Pancreas (tissue), 10 donors: ENCODE measurements around the gene MYT1. TPM values are rescaled to one million over a fixed set of nuclear protein-coding genes. Genes with fewer than 3 reads are reported as not detected.
A peak's percentile ranks its signal among the peaks of the same experiment; 100 is the strongest.

Experiments used
- ATAC-seq, 4 donors: fragments of 200-7000 bp; cut with Tn5 transposase; one replicate each; pipeline versions ENCODE4 v1.8.0 to v1.9.1; 2020; ENCODE audit warnings: mild to moderate bottlenecking in 4 of 4, moderate library complexity in 4 of 4
- DNase-seq, 6 donors: peaks; one replicate each; pipeline ENCODE4 v3.0.0-alpha.2; 2020
- FAIRE-seq: peaks from 2 replicates; lab custom pipeline; 2012; peaks lifted over from hg19 to GRCh38; lab: Jason Lieb, UNC
- H3K27ac ChIP-seq, 4 donors: fragments of 200-600 bp; sonication (generic); 1 replicate in 3 of 4; 2 replicates in 1 of 4; pipeline versions ENCODE4 v1.5.0 to v1.8.0; 2020
- H3K27me3 ChIP-seq, 4 donors: fragments of 200-600 bp; one replicate each; pipeline ENCODE4 v1.8.0; 2021
- H3K36me3 ChIP-seq, 3 donors: fragments of 200-600 bp; sonication (generic) in 1 of 3; one replicate each; pipeline versions ENCODE4 v1.5.0 to v1.8.0; 2020 to 2021
- H3K4me1 ChIP-seq, 3 donors: fragments of 200-600 bp; one replicate each; pipeline ENCODE4 v1.8.0; 2021
- H3K4me3 ChIP-seq, 4 donors: fragments of 200-600 bp; sonication (generic) in 2 of 4; one replicate each; pipeline versions ENCODE4 v1.5.0 to v1.8.0; 2020 to 2021
- H3K9me3 ChIP-seq, 4 donors: fragments of 200-600 bp; one replicate each; pipeline ENCODE4 v1.8.0; 2021
- CTCF ChIP-seq, 4 donors: fragments of 200-600 bp; sonication (generic) in 3 of 4; IDR thresholded peaks; one replicate each; pipeline versions ENCODE4 v1.5.0 to v1.8.0; 2021; ENCODE audit warnings: antibody characterized with exemption in 4 of 4
- WGBS, 2 donors: extraction: QIAGEN DNeasy Blood & Tissue Kit; methylation state at CpG; one replicate each; pipeline ENCODE4 v1.1.7; 2013; 5-methylcytosine and 5-hydroxymethylcytosine counted together
- intact Hi-C, 3 donors: fragments of 100-400 bp; cut with DNase I; formaldehyde crosslinking; loops; one replicate each; pipeline versions ENCODE4 v1.11.1 to v1.14.2; 2022
- polyA plus RNA-seq, 2 donors: library from polyadenylated mRNA; stranded (reverse); fragments of 200-250 nt; gene quantifications; one replicate each; pipeline ENCODE4 v1.2.3, GENCODE V29; 2013
- total RNA-seq, 6 donors: library from RNA; stranded (reverse); fragmentation: NEBNext Ultra II Directional in 4 of 6; extraction: Animal tissue kit (Norgen Biotek cat#: 25700) in 4 of 6; gene quantifications; one replicate each; pipeline versions ENCODE4 v1.2.1 to v1.2.4, GENCODE V29; 2021 to 2023
- donor health status: healthy with polysubstance abuse.
- donor health status: DM: no; HTN: no; CAD: no; lungs with moderate emphysema.
- donor health status: DM: no; HTN: no; CAD: no.
- donor health status: control.
- donor health status: control.
- donor health status: Bipolar disorder and iron deficiency.
- donor health status: DM: yes; HTN: yes; CAD: no.
- donor health status: DM: no; HTN: no; CAD: no.
- donor health status: DM: no; HTN: no; CAD: no.
- donor health status: DM: yes; HTN: yes; CAD: no.

Gene MYT1
- total and polyA plus RNA-seq, 8 donors = 0.13 to 5.1 (median 0.52) TPM

- no peaks in the 10 kb centered on the region for H3K27me3 ChIP-seq
- H3K4me1 ChIP-seq = no peaks in the 10 kb centered on the region
- ATAC-seq = no peak
- H3K4me3 ChIP-seq = no peak overlapping the region
- no peak for FAIRE-seq
- no peak for TF ChIP-seq CTCF (IDR thresholded peaks at IDR 0.05)
- no peak overlapping the region for H3K27ac ChIP-seq
- 54 to 67% methylated on average over 5 of the region's 5 CpGs for WGBS, 2 donors
- no peaks in the 10 kb centered on the region for H3K36me3 ChIP-seq
- intact Hi-C loops = no loop called here
- DNase-seq = no peak
- no peaks in the 10 kb centered on the region for H3K9me3 ChIP-seq
These were observed 15.7 kb upstream of the MYT1 start for GRCh38 chr20:64148581-64148980.

GRCh38 chr20:64149141-64149540 lies 15.1 kb upstream of the MYT1 start:
- no peak overlapping the region for H3K4me3 ChIP-seq
- no peaks in the 10 kb centered on the region for H3K9me3 ChIP-seq
- no peaks in the 10 kb centered on the region for H3K27me3 ChIP-seq
- intact Hi-C loops = no loop called here
- H3K27ac ChIP-seq = no peak overlapping the region
- no peak for ATAC-seq
- peak in 1 of 6 donors; percentile 25 for DNase-seq
- no peak for TF ChIP-seq CTCF (IDR thresholded peaks at IDR 0.05)
- no peak for FAIRE-seq
- WGBS, 2 donors = 76 to 91% methylated on average over 7 of the region's 7 CpGs
- no peaks in the 10 kb centered on the region for H3K36me3 ChIP-seq
- no peaks in the 10 kb centered on the region for H3K4me1 ChIP-seq

GRCh38 chr20:64149809-64150560 lies 14.3 kb upstream of the MYT1 start:
- no peak for TF ChIP-seq CTCF (IDR thresholded peaks at IDR 0.05)
- Histone ChIP-seq H3K36me3 (no peaks in the 10 kb centered on the region), H3K27me3 (no peaks in the 10 kb centered on the region), H3K9me3 (no peaks in the 10 kb centered on the region), H3K4me1 (no peaks in the 10 kb centered on the region), H3K27ac (no peak overlapping the region), H3K4me3 (no peak overlapping the region)
- intact Hi-C loops = no loop called here
- DNase-seq (peak in 2 of 6 donors; percentile 9 to 20), ATAC-seq (no peak), FAIRE-seq (no peak)
- WGBS, 2 donors = 88 to 89% methylated on average over 26 of the region's 26 CpGs

- Histone ChIP-seq H3K36me3 (no peaks in the 10 kb centered on the region), H3K27me3 (no peaks in the 10 kb centered on the region), H3K27ac (no peak overlapping the region), H3K9me3 (no peaks in the 10 kb centered on the region), H3K4me3 (no peak overlapping the region), H3K4me1 (no peaks in the 10 kb centered on the region)
- FAIRE-seq (no peak), DNase-seq (peak in 2 of 6 donors; percentile 14 to 20), ATAC-seq (no peak)
- intact Hi-C loops = no loop called here
- 54 to 63% methylated on average over 13 of the region's 13 CpGs for WGBS, 2 donors
- TF ChIP-seq CTCF (IDR thresholded peaks at IDR 0.05) = no peak
These were observed 13.3 kb upstream of the MYT1 start for GRCh38 chr20:64150756-64151632.
